Ureter (tissue), 1 donor: ENCODE measurements around the gene ASGR1. TPM values are rescaled to one million over a fixed set of nuclear protein-coding genes. Genes with fewer than 3 reads are reported as not detected.

Source experiments
- DNase-seq: peaks from one replicate; pipeline ENCODE4 v3.0.0-alpha.2; 2020; ENCODE audit warnings: low spot score
- total RNA-seq: library from RNA; stranded (reverse); gene quantifications from one replicate; pipeline ENCODE4 v1.2.4, GENCODE V29; 2023
- donor health status: DM: yes; HTN: yes; CAD: no.

ASGR1 gene
- total RNA-seq, 1 donor from 2014 or later = 2.6 TPM

- DNase-seq = no peak
Observed at GRCh38 chr17:7216242-7217112, 37.3 kb upstream of the ASGR1 start.

GRCh38 chr17:7215652-7216180 lies 36.5 kb upstream of the ASGR1 start:
- DNase-seq = no peak

- DNase-seq = no peak
Observed at GRCh38 chr17:7215136-7215638, 36.0 kb upstream of the ASGR1 start.

- peak; percentile 99 for DNase-seq
Observed at GRCh38 chr17:7214300-7215135, 35.3 kb upstream of the ASGR1 start.

GRCh38 chr17:7213895-7214299 lies 34.7 kb upstream of the ASGR1 start:
- no peak for DNase-seq

GRCh38 chr17:7211491-7212273 lies 32.5 kb upstream of the ASGR1 start:
- DNase-seq = no peak

- no peak for DNase-seq
Observed at GRCh38 chr17:7208754-7209460, 29.7 kb upstream of the ASGR1 start.

- no peak for DNase-seq
Observed at GRCh38 chr17:7208027-7208571, 28.9 kb upstream of the ASGR1 start.

- no peak for DNase-seq
Observed at GRCh38 chr17:7207120-7208001, 28.2 kb upstream of the ASGR1 start.

GRCh38 chr17:7205561-7205960 lies 26.4 kb upstream of the ASGR1 start:
- no peak for DNase-seq

GRCh38 chr17:7204828-7205461 lies 25.8 kb upstream of the ASGR1 start:
- peak; percentile 91 for DNase-seq

GRCh38 chr17:7204336-7204735 lies 25.2 kb upstream of the ASGR1 start:
- DNase-seq = no peak

- no peak for DNase-seq
Observed at GRCh38 chr17:7203391-7203790, 24.2 kb upstream of the ASGR1 start.

GRCh38 chr17:7196651-7197401 lies 17.7 kb upstream of the ASGR1 start:
- DNase-seq = no peak

GRCh38 chr17:7195971-7196370 lies 16.8 kb upstream of the ASGR1 start:
- DNase-seq = no peak

GRCh38 chr17:7192271-7192937 lies 13.2 kb upstream of the ASGR1 start:
- DNase-seq = no peak

GRCh38 chr17:7191571-7192270 lies 12.6 kb upstream of the ASGR1 start:
- no peak for DNase-seq
